Testis (tissue), 3 donors: Measurements from ENCODE around the gene CDC42EP4. TPM values are rescaled to one million over a fixed set of nuclear protein-coding genes. Genes with fewer than 3 reads are reported as not detected.

Source experiments
- DNase-seq: peaks from one replicate; pipeline ENCODE4 v3.0.0-alpha.2; 2019
- H3K27ac ChIP-seq, 2 donors: fragments of 200-600 bp; sonication (generic); one replicate each; pipeline ENCODE4 v1.5.1; 2019
- H3K27me3 ChIP-seq: fragments of 200-600 bp; sonication (generic); one replicate; pipeline ENCODE4 v1.5.1; 2019
- H3K36me3 ChIP-seq: fragments of 200-600 bp; sonication (generic); one replicate; pipeline ENCODE4 v1.5.1; 2017; ENCODE audit warnings: low read depth; ENCODE audit errors: missing control alignments
- H3K4me1 ChIP-seq: fragments of 200-600 bp; sonication (generic); one replicate; pipeline ENCODE4 v1.5.1; 2019
- H3K4me3 ChIP-seq, 2 donors: fragments of 200-600 bp; sonication (generic); one replicate each; pipeline ENCODE4 v1.5.1; 2017 to 2019
- H3K9me3 ChIP-seq: fragments of 200-600 bp; sonication (generic); one replicate; pipeline ENCODE4 v1.5.1; 2017
- CTCF ChIP-seq, 3 experiments: fragments of 450-650 bp in 2 of 3; fragments of 200-600 bp in 1 of 3; sonication (generic) in 1 of 3; IDR thresholded peaks; one replicate each; pipeline ENCODE4 v1.5.1; 2016 to 2019; ENCODE audit warnings: antibody characterized with exemption in 3 of 3, mild to moderate bottlenecking in 2 of 3, moderate library complexity in 1 of 3
- POLR2A ChIP-seq: fragments of 450-650 bp; IDR thresholded peaks from one replicate; pipeline ENCODE4 v1.6.1; 2017; ENCODE audit warnings: antibody characterized with exemption, mild to moderate bottlenecking, moderate library complexity
- WGBS, 2 donors: methylation state at CpG; one replicate each; pipeline ENCODE4 v1.1.5; 2018; 5-methylcytosine and 5-hydroxymethylcytosine counted together
- intact Hi-C: fragments of 100-400 bp; cut with DNase I; formaldehyde crosslinking; loops from one replicate; pipeline ENCODE4 v1.15.1; 2023; ENCODE audit warnings: low total_unique reads
- polyA plus RNA-seq: library from polyadenylated mRNA; stranded (reverse); fragments of 350-450 nt; fragmentation: Illumina TruSeq; extraction: RNeasy Lipid Tissue Mini Kit (QIAGEN cat#74804); gene quantifications from one replicate; pipeline ENCODE4 v1.2.3, GENCODE V29; 2014; ENCODE audit warnings: low read depth, low replicate concordance; ENCODE audit not compliant: insufficient read depth
- total RNA-seq, 2 donors: library from RNA; depleted of rRNA; stranded (reverse); fragments of >200 nt; gene quantifications; one replicate each; pipeline ENCODE4 v1.2.3, GENCODE V29; 2016

Gene CDC42EP4
- total and polyA plus RNA-seq, 3 donors from 2014 or later, result 55.9 to 140 (median 103) TPM

GRCh38 chr17:73346501-73347162 is 34.8 kb upstream of the CDC42EP4 start:
- intact Hi-C loops, result no loop called here
- no peak overlapping the region for H3K4me3 ChIP-seq
- WGBS, 2 donors, result 78 to 86% methylated on average over 7 to 12 of the region's 12 CpGs
- no peaks in the 10 kb centered on the region for H3K9me3 ChIP-seq
- peak overlapping the region in 1 of 2 donors; percentile 39 for H3K27ac ChIP-seq
- peaks cover 51% of the 10 kb centered on the region for H3K4me1 ChIP-seq
- no peak for DNase-seq
- TF ChIP-seq CTCF (IDR thresholded peaks at IDR 0.05) (no peak), POLR2A (no peak)
- no peaks in the 10 kb centered on the region for H3K36me3 ChIP-seq
- H3K27me3 ChIP-seq, result no peaks in the 10 kb centered on the region

GRCh38 chr17:73343739-73344454 is 32.1 kb upstream of the CDC42EP4 start:
- Histone ChIP-seq H3K27ac (peak overlapping the region; percentile 21 to 60), H3K36me3 (no peaks in the 10 kb centered on the region), H3K4me3 (no peak overlapping the region), H3K4me1 (peaks cover 46% of the 10 kb centered on the region), H3K27me3 (no peaks in the 10 kb centered on the region), H3K9me3 (no peaks in the 10 kb centered on the region)
- WGBS, 2 donors, result 38 to 46% methylated on average over 3 to 11 of the region's 11 CpGs
- DNase-seq, result no peak
- intact Hi-C loops, result no loop called here
- no peak for TF ChIP-seq POLR2A
- no peak for TF ChIP-seq CTCF (IDR thresholded peaks at IDR 0.05)

- DNase-seq, result peak; percentile 73
- Histone ChIP-seq H3K4me3 (no peak overlapping the region), H3K36me3 (no peaks in the 10 kb centered on the region), H3K27me3 (no peaks in the 10 kb centered on the region), H3K9me3 (no peaks in the 10 kb centered on the region), H3K4me1 (peaks cover 40% of the 10 kb centered on the region), H3K27ac (peak overlapping the region; percentile 21 to 60)
- intact Hi-C loops, result no loop called here
- TF ChIP-seq CTCF (IDR thresholded peaks at IDR 0.05) (no peak), POLR2A (no peak)
- 27 to 28% methylated on average over 3 to 17 of the region's 17 CpGs for whole genome bisulfite sequencing, 2 donors
These were observed 31.4 kb upstream of the CDC42EP4 start for GRCh38 chr17:73343168-73343634.

- Histone ChIP-seq H3K9me3 (no peaks in the 10 kb centered on the region), H3K36me3 (no peaks in the 10 kb centered on the region), H3K4me1 (peaks cover 35% of the 10 kb centered on the region), H3K4me3 (no peak overlapping the region), H3K27ac (peak overlapping the region; percentile 21 to 60), H3K27me3 (no peaks in the 10 kb centered on the region)
- TF ChIP-seq CTCF (IDR thresholded peaks at IDR 0.05) (no peak), POLR2A (no peak)
- DNase-seq, result no peak
- intact Hi-C loops, result no loop called here
- WGBS, 2 donors, result 8 to 37% methylated on average over 7 of the region's 7 CpGs
These were observed 30.9 kb upstream of the CDC42EP4 start for GRCh38 chr17:73342541-73343167.
